HepG2 (cell line): ENCODE results near the gene SLU7. TPM values are rescaled to one million over a fixed set of nuclear protein-coding genes. Genes with fewer than 3 reads are reported as not detected.

Source experiments
- ATAD3A ChIP-seq: sonication (generic); formaldehyde crosslinking; IDR thresholded peaks from 2 replicates; pipeline ENCODE4 v1.4.0; 2020; ENCODE audit warnings: missing genetic modification reagents
- ATF1 ChIP-seq: IDR thresholded peaks from 2 replicates; pipeline ENCODE4 v1.6.1; 2016; ENCODE audit warnings: mild to moderate bottlenecking, control low read depth
- ATF7 ChIP-seq, 2 experiments: fragments of 450-650 bp in 1 of 2; sonication (generic) in 1 of 2; formaldehyde crosslinking in 1 of 2; IDR thresholded peaks; 2 replicates each; pipeline versions ENCODE4 v1.4.0 to v1.6.1; 2016 to 2020; ENCODE audit warnings: antibody characterized with exemption in 1 of 2, mild to moderate bottlenecking in 1 of 2, missing genetic modification reagents in 1 of 2
- GZF1 ChIP-seq: sonication (generic); formaldehyde crosslinking; IDR thresholded peaks from 2 replicates; pipeline ENCODE4 v1.5.1; 2020; ENCODE audit warnings: mild to moderate bottlenecking, missing genetic modification reagents
- HDAC1 ChIP-seq: sonication (generic); formaldehyde crosslinking; IDR thresholded peaks from 2 replicates; pipeline ENCODE4 v1.5.1; 2020; ENCODE audit warnings: mild to moderate bottlenecking, missing genetic modification reagents
- HOXD1 ChIP-seq: sonication (generic); formaldehyde crosslinking; IDR thresholded peaks from 2 replicates; pipeline ENCODE4 v1.5.0; 2020; ENCODE audit warnings: missing genetic modification reagents
- ISL2 ChIP-seq: sonication (generic); formaldehyde crosslinking; IDR thresholded peaks from 2 replicates; pipeline ENCODE4 v1.5.0; 2020; ENCODE audit warnings: missing genetic modification reagents
- NR2F1 ChIP-seq, 2 experiments: fragments of 450-650 bp in 1 of 2; formaldehyde crosslinking in 1 of 2; IDR thresholded peaks; 2 replicates each; pipeline versions ENCODE4 v1.5.0 to v1.6.1; 2016 to 2020; ENCODE audit warnings: mild to moderate bottlenecking in 1 of 2, missing compliant biosample characterization in 1 of 2, missing genetic modification reagents in 1 of 2, moderate library complexity in 1 of 2
- PREB ChIP-seq: sonication (generic); formaldehyde crosslinking; IDR thresholded peaks from 2 replicates; pipeline ENCODE4 v1.4.0; 2020; ENCODE audit warnings: missing genetic modification reagents
- RBAK ChIP-seq: sonication (generic); formaldehyde crosslinking; IDR thresholded peaks from 2 replicates; pipeline ENCODE4 v1.5.1; 2020; ENCODE audit warnings: mild to moderate bottlenecking, missing genetic modification reagents
- U2AF2 ChIP-seq: fragments of 200-400 bp; formaldehyde crosslinking; IDR thresholded peaks from 2 replicates; pipeline ENCODE4 v1.6.1; 2017; ENCODE audit warnings: low read depth, mild to moderate bottlenecking, low read length
- ZBTB1 ChIP-seq: sonication (generic); formaldehyde crosslinking; IDR thresholded peaks from 2 replicates; pipeline ENCODE4 v1.4.0; 2020; ENCODE audit warnings: missing genetic modification reagents, borderline replicate concordance
- ZBTB2 ChIP-seq: sonication (generic); formaldehyde crosslinking; IDR thresholded peaks from 2 replicates; pipeline ENCODE4 v1.8.0; 2022; ENCODE audit warnings: low read depth, missing genetic modification reagents
- ZKSCAN8 ChIP-seq: IDR thresholded peaks from 2 replicates; pipeline ENCODE4 v1.6.1; 2016; ENCODE audit warnings: borderline replicate concordance, missing genetic modification reagents, missing compliant biosample characterization
- ZMYM4 ChIP-seq: sonication (generic); formaldehyde crosslinking; IDR thresholded peaks from 2 replicates; pipeline ENCODE4 v1.8.1; 2023; ENCODE audit warnings: mild to moderate bottlenecking, missing genetic modification reagents
- ZNF235 ChIP-seq: sonication (generic); formaldehyde crosslinking; IDR thresholded peaks from 2 replicates; pipeline ENCODE4 v1.8.1; 2023; ENCODE audit warnings: mild to moderate bottlenecking, missing genetic modification reagents, borderline replicate concordance
- ZNF264 ChIP-seq: sonication (generic); formaldehyde crosslinking; IDR thresholded peaks from 2 replicates; pipeline ENCODE4 v1.4.0; 2020; ENCODE audit warnings: missing genetic modification reagents
- ZNF274 ChIP-seq: sonication (generic); formaldehyde crosslinking; IDR thresholded peaks from 2 replicates; pipeline ENCODE4 v1.5.1; 2020; ENCODE audit warnings: mild to moderate bottlenecking, missing genetic modification reagents
- ZNF432 ChIP-seq: sonication (generic); formaldehyde crosslinking; IDR thresholded peaks from 2 replicates; pipeline ENCODE4 v1.5.0; 2020; ENCODE audit warnings: missing genetic modification reagents, mild to moderate bottlenecking, borderline replicate concordance
- ZNF44 ChIP-seq: sonication (generic); formaldehyde crosslinking; IDR thresholded peaks from 2 replicates; pipeline ENCODE4 v1.5.1; 2020; ENCODE audit warnings: mild to moderate bottlenecking, missing genetic modification reagents
- ZNF883 ChIP-seq: sonication (generic); formaldehyde crosslinking; IDR thresholded peaks from 2 replicates; pipeline ENCODE4 v1.5.1; 2020; ENCODE audit warnings: mild to moderate bottlenecking, missing genetic modification reagents; ENCODE audit errors: not compliant biosample characterization
- ZSCAN29 ChIP-seq: sonication (generic); formaldehyde crosslinking; conservative IDR thresholded peaks from 2 replicates; pipeline ENCODE4 v1.4.0; 2020; ENCODE audit warnings: mild to moderate bottlenecking, missing genetic modification reagents
- polyA plus RNA-seq, 8 experiments: library from polyadenylated mRNA; depleted of rRNA in 3 of 8; stranded (reverse) in 7 of 8; unstranded in 1 of 8; fragments of >200 nt; fragmentation: Illumina TruSeq in 4 of 8; extraction: Trizol in 4 of 8; gene quantifications; 2 replicates each; pipeline versions ENCODE4 v1.2.1 to v1.2.3, GENCODE V29; 2011 to 2016; ENCODE audit warnings: low read depth in 4 of 8, missing spikeins in 1 of 8, mixed read lengths in 1 of 8; ENCODE audit not compliant: insufficient read depth in 1 of 8
- total RNA-seq, 5 experiments: library from RNA; depleted of rRNA; stranded (reverse); fragments of >200 nt; fragmentation: Illumina TruSeq; extraction: Trizol; gene quantifications; 2 replicates each; pipeline ENCODE4 v1.2.3, GENCODE V29; 2016; ENCODE audit warnings: low read depth in 1 of 5
- TF ChIP-seq, protein P1 (sequence below): conservative IDR thresholded peaks from 2 replicates; pipeline ENCODE4 v1.6.1; 2018; ENCODE audit warnings: missing genetic modification reagents
- TF ChIP-seq, protein P2 (sequence below): sonication (generic); formaldehyde crosslinking; IDR thresholded peaks from 2 replicates; pipeline ENCODE4 v1.4.0; 2020; ENCODE audit warnings: missing genetic modification reagents, low read depth, mild to moderate bottlenecking, borderline replicate concordance

SLU7 gene
- total and polyA plus RNA-seq, 2 of the 13 experiments (the other 11 are each of a cell fraction or from before 2014, with no cell fraction given): 24.0 to 39.2 TPM

DNA sequence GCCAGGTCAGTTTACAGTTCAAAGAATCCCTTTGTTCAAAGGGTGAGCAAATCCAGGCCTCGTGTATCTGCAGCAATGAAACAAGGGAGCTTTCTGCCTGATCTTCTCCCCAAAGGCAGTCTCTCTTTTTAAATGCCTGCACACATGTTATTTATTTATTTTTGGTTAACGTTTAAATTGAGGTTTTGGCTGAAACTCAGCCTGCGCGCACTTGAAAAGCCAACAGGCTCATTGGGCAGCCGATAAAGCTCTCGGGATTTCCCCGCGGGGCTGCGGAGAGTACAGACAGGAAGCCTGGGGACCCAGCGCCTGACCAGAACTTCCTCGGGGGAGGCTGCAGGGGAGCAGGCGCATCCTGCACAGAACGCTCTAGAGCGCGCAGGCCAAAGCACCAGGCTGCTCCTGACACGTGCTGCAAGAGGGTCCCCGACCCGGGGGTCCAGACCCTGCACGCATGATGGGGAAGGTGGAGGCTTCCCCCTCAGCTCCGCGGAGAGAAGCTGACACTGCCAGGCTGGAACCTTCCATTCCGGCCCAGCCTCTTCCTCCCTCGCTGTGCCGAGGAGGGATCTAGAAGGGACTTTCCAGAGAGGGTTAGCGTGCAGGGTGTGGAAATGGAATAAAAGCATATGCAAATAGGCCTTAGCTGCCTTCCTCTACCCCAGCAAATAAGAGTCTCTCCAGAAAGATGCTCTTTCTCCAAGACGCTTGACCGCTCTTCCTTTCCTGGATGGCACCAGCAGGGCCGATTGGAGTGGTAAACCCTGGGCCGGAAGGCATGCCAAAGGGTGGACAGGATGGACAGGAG lies 48.9 kb upstream of the SLU7 start (continued):
- TF ChIP-seq ZNF274 (CRISPR knock-in tag) (peak; percentile 87; the same call in 1 of the 2 replicates), ZNF432 (CRISPR knock-in tag) (no peak), GZF1 (CRISPR knock-in tag) (no peak), ZMYM4 (CRISPR knock-in tag) (peak; percentile 80), ZNF264 (CRISPR knock-in tag) (peak; percentile 36; the same call in 1 of the 2 replicates), ZBTB2 (0 out of 2 replicates have a peak, but pooled peaks have one; percentile 41), HDAC1 (CRISPR knock-in tag) (peak; percentile 79), ATF7 (IDR thresholded peaks at IDR 0.05) (no peak), ATF7 (CRISPR knock-in tag; IDR thresholded peaks at IDR 0.05) (0 out of 2 replicates have a peak, but pooled peaks have one; percentile 51), PREB (no peak), ATAD3A (no peak), U2AF2 (no peak), HOXD1 (CRISPR knock-in tag) (peak; percentile 69; the same call in 1 of the 2 replicates), ZBTB1 (CRISPR knock-in tag) (no peak), ZNF235 (CRISPR knock-in tag) (peak; percentile 76; the same call in 1 of the 2 replicates), NR2F1 (CRISPR knock-in tag; IDR thresholded peaks at IDR 0.05) (0 out of 4 replicates have a peak, but pooled peaks of 1 of the 2 experiments have one; percentile 28), RBAK (no peak), ZSCAN29 (0 out of 2 replicates have a peak, but pooled peaks have one; percentile 37), ATF1 (no peak), ZNF44 (CRISPR knock-in tag) (no peak), ZKSCAN8 (peak; percentile 74; the same call in 1 of the 2 replicates), ZNF883 (CRISPR knock-in tag) (peak; percentile 89), ISL2 (CRISPR knock-in tag) (peak; percentile 89)
- TF ChIP-seq, protein P1, sequence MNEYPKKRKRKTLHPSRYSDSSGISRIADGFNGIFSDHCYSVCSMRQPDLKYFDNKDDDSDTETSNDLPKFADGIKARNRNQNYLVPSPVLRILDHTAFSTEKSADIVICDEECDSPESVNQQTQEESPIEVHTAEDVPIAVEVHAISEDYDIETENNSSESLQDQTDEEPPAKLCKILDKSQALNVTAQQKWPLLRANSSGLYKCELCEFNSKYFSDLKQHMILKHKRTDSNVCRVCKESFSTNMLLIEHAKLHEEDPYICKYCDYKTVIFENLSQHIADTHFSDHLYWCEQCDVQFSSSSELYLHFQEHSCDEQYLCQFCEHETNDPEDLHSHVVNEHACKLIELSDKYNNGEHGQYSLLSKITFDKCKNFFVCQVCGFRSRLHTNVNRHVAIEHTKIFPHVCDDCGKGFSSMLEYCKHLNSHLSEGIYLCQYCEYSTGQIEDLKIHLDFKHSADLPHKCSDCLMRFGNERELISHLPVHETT: 0 out of 2 replicates have a peak, but pooled peaks have one; percentile 51
- TF ChIP-seq, protein P2, sequence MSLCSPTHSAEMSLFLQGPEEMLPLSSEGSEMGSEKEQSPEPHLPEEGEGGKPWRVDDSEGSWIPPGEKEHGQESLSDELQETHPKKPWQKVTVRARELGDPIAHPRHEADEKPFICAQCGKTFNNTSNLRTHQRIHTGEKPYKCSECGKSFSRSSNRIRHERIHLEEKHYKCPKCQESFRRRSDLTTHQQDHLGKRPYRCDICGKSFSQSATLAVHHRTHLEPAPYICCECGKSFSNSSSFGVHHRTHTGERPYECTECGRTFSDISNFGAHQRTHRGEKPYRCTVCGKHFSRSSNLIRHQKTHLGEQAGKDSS (CRISPR knock-in tag): peak; percentile 22; the same call in 1 of the 2 replicates
